Astrocyte of the cerebellum (primary cell): ENCODE results near the gene FAM131C.
A peak's percentile ranks its signal among the peaks of the same experiment; 100 is the strongest.

Experiments used
- DNase-seq: peaks from one replicate; pipeline ENCODE4 v3.0.0-alpha.2; 2011; ENCODE audit warnings: low read depth
- H3K4me3 ChIP-seq: 2 replicates; pipeline ENCODE4 v1.5.1; 2011; ENCODE audit warnings: mild to moderate bottlenecking, low read depth, low read length, moderate library complexity
- in situ Hi-C: cut with HindIII; loops from 2 replicates; pipeline ENCODE4 v1.10.0; 2017; ENCODE audit warnings: low sequenced_read_pairs
- TF ChIP-seq, protein P1 (sequence below): IDR thresholded peaks from 2 replicates; pipeline ENCODE4 v1.5.1; 2012; ENCODE audit warnings: low read length, low read depth, moderate library complexity, mild to moderate bottlenecking; ENCODE audit errors: missing control alignments

The FAM131C gene, protein sequence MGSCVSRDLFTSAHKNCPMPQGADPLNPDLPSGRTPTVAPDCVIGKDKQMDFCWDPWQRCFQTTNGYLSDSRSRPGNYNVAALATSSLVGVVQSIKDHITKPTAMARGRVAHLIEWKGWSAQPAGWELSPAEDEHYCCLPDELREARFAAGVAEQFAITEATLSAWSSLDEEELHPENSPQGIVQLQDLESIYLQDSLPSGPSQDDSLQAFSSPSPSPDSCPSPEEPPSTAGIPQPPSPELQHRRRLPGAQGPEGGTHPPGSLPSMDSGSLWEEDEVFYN

DNA sequence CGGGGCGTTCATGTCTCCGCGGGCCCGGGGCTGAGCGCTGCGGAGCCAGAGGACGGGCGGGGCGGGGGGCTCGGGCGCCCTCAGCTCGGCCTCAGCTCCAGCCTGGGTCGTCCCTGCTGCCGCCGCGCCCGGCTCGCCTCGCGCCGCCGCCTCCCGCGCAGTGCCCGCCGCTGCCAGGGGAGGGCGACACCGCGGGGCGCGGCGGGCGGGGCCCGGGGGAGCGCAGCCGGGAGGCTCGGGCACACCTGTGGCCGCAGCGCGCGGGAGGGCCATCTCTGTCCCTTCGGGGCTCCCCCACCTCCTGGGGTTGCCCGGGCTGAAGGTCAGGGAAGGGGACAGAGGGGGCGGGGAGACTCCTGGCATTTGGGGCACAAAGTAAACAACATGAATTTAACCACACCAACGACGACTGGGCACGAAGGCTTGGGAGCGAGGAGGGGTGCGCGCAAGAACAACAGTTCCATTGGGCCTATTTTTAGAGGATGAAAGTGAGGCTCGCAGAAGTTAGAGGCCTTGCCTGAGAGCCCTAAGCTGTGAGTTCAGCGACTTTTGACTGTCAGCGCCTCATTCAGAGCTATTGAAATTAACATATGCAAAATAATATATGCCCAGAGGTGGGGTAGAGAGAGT lies at the start of gene FAM131C:
TSS of gene FAM131C (minus strand) at position 162 of the 630 bp plus-strand sequence. CDS start 209 bp downstream, outside the sequence.
- in situ Hi-C loops = no loop called here
- H3K4me3 ChIP-seq = peak within 1 kb of the TSS; percentile 34
- TF ChIP-seq, protein P1, sequence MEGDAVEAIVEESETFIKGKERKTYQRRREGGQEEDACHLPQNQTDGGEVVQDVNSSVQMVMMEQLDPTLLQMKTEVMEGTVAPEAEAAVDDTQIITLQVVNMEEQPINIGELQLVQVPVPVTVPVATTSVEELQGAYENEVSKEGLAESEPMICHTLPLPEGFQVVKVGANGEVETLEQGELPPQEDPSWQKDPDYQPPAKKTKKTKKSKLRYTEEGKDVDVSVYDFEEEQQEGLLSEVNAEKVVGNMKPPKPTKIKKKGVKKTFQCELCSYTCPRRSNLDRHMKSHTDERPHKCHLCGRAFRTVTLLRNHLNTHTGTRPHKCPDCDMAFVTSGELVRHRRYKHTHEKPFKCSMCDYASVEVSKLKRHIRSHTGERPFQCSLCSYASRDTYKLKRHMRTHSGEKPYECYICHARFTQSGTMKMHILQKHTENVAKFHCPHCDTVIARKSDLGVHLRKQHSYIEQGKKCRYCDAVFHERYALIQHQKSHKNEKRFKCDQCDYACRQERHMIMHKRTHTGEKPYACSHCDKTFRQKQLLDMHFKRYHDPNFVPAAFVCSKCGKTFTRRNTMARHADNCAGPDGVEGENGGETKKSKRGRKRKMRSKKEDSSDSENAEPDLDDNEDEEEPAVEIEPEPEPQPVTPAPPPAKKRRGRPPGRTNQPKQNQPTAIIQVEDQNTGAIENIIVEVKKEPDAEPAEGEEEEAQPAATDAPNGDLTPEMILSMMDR = no peak
- DNase-seq = no peak

DNA sequence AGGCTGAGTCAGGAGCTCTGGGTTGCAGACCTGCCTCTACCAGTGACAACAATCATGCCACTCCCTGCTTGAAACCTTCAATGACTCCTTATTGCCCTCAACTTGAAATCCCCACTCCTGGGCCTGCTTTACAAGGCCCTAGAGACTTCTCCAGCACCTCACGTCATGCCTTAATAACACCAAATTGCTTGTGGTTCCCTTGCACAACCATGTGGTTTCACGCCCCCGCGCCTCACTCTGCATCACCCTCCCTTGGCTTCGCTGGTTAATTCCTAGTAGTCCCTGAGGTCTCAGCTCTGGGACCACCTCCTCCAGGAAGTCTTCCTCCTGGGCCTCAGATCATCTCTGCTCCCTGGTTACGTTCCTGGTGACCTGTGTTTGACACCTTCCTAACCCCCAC lies 49.5 kb upstream of the FAM131C start:
- no peak overlapping the region for H3K4me3 ChIP-seq
- TF ChIP-seq, protein P1 = no peak
- DNase-seq = peak; percentile 81
- in situ Hi-C loops = no loop called here

DNA sequence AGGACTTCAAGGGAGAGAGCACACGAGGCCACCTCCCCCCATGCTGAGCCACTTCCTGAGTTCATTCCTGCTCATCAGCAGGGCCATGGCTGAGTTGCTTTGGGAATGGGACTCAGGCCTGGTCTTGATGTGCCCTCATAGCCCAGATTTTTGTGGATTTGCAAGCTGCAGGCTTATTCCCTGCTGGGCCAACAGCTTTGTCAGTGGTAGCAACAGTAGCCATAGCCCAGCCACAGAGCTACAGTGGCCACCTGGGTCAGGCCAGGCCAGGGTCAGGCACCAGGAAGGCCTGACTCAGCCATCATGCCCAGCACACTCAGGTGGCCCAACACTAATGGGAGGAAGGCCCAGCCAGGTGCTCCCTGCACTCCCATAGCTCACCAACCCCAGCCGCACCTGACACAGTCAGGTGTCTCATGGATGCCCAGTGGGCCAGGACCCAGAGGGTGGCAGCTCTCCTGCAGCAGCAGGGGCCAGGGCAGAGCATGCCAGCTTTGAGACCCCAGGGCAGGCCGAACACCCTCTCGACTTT lies 49.0 kb upstream of the FAM131C start:
- TF ChIP-seq, protein P1 = no peak
- in situ Hi-C loops = no loop called here
- DNase-seq = peak; percentile 65
- no peak overlapping the region for H3K4me3 ChIP-seq

DNA sequence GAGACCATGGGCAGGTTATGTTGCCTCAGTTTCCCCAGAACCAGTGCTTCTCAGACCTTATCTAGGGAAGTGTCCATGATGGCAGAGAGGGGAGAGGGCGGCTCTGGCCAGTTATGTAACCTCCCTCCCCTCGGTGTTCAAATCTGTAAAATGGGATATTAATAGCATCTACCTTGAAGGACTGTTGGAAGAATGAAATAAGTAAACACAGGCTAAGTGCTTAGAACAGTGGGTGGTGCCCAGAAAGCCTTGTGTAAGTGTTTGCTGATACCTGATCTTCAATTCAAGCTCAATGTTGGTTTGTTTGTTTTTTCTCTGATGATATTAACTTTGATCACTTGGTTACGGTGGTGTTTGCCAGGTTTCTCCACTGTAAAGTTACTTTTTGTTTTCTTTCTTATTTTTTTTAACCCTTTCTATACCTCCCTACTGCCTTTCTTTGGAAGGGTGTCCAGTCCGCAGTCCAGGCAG lies 47.5 kb upstream of the FAM131C start:
- DNase-seq = no peak
- H3K4me3 ChIP-seq = no peak overlapping the region
- TF ChIP-seq, protein P1 = no peak
- in situ Hi-C loops = no loop called here

DNA sequence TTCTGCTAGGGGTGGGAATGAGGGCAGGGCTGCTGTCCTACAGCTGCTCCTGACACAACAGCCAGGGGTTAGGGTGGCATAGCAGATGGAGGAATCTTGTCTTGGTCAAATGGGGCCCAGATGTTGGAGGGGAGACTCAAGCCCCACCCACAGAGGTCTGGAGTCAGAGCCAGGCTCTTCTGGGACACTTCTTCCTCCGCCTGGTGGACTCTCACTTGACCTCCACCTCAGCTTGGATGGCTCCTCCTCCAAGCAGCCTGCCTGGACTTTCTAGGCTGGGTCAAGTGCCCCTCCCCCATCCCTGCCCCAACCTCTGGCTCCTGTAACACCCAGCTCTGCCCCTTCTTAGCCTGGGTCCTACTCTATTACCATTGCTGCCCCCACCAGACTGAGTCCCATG lies 47.0 kb upstream of the FAM131C start:
- in situ Hi-C loops = no loop called here
- TF ChIP-seq, protein P1 = no peak
- no peak for DNase-seq
- H3K4me3 ChIP-seq = no peak overlapping the region

DNA sequence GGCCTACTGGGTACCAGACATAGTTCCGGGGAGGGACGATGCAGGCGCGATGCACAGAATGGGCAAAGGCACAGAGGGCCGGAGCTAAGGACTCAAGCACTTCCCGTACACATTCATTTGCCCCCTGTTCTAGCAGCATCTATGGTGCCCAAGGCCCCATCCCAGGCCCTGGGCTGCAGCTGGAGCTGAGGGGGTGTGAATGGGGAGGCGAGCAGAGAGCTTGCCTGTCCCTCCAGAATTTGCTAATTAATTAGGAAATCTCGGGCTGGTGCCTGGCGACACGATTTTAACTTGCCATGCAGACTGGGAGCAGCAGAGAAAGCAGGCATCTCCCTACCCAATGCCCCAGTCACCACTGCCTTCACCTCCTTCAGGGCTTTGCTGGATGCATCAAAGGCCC lies 46.5 kb upstream of the FAM131C start:
- TF ChIP-seq, protein P1 = no peak
- DNase-seq = no peak
- in situ Hi-C loops = no loop called here

More for the DNA sequence above, 46.5 kb upstream of the FAM131C start:
- no peak overlapping the region for H3K4me3 ChIP-seq
